Measurements from ENCODE around the gene RHOA. TPM values are rescaled to one million over a fixed set of nuclear protein-coding genes. Genes with fewer than 3 reads are reported as not detected.

Gene RHOA
- total and polyA plus RNA-seq, 2 experiments from 2014 or later, result 781 to 996 TPM

DNA sequence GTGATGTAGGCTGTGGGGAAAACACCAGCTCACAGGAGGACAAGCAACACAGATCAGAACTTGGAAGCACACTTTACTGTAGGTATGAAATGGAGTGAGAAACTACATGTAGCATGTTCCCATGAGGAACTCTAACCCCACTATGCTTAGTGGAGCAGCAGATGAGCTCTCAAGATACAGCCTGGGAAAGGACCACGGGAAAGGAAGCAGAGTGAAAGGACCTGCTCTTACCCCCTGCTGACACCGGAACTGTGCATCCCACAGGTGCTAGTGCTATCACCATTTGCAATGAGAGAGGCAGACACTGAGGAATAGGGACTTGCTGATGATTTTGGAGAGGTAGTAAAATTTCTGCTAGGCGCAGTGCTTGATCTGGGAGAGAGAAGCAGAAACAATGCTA is 100.5 kb downstream of the RHOA start:
- in situ Hi-C loops (cut with MboI), result no loop called here
- Histone ChIP-seq H3F3A (ENCODE audit: insufficient read depth) (no peaks in the 10 kb centered on the region), H4K20me1 (ENCODE audit: insufficient read depth) (no peaks in the 10 kb centered on the region), H3K4me3 (no peak overlapping the region), H3K27me3 (replicated peaks; ENCODE audit: insufficient read depth) (no peaks in the 10 kb centered on the region), H3K36me3 (ENCODE audit: low read depth) (peaks cover 37% of the 10 kb centered on the region), H3K9me2 (ENCODE audit: insufficient read depth) (no peaks in the 10 kb centered on the region), H3K79me2 (ENCODE audit: insufficient read depth) (peaks cover 24% of the 10 kb centered on the region; the same call in 1 of the 2 replicates), H2AFZ (no peak overlapping the region), H3K4me2 (ENCODE audit: unreplicated experiment) (no peak overlapping the region), H3K9ac (no peak overlapping the region), H3K4me1 (ENCODE audit: insufficient read depth) (peaks cover 8% of the 10 kb centered on the region), H3K9me3 (ENCODE audit: low read depth) (no peaks in the 10 kb centered on the region), H3K27ac (no peak overlapping the region)
- DNase-seq, result no peak
- no peak for TF ChIP-seq EZH2 (IDR thresholded peaks at IDR 0.05; ENCODE audit: insufficient read depth, poor library complexity, severe bottlenecking)
- no peak for TF ChIP-seq EZH2phosphoT487 (IDR thresholded peaks at IDR 0.05; ENCODE audit: insufficient read depth, low read depth)
- 84 to 91% methylated on average over 3 of the region's 3 CpGs for WGBS, 2 experiments (ENCODE audit: low coverage in 1 of 2, low lambda C conversion rate in 2 of 2, missing lambda C conversion rate in 2 of 2)

DNA sequence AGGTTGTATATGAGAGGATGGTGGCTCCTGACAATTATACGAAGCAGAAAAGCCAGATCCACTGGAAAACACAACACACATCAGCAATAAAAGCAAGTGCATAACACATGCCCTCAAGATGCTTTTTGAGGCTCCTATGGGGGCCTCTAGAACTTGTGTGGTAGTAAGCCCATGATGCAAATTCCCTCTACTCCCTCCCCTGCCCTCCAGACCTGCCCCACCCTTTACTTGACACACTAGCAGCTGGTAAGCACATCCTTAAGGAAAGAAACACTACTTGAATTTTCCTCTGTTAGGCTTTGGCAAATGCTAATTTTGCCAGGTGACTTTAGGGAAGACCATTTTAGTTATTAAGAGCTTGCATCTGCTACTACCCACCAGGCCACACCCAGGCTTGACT is 101.1 kb downstream of the RHOA start:
- TF ChIP-seq EZH2 (IDR thresholded peaks at IDR 0.05; ENCODE audit: insufficient read depth, poor library complexity, severe bottlenecking), result no peak
- no peak for TF ChIP-seq EZH2phosphoT487 (IDR thresholded peaks at IDR 0.05; ENCODE audit: insufficient read depth, low read depth)
- H2AFZ ChIP-seq, result no peak overlapping the region
- H3K36me3 ChIP-seq (ENCODE audit: low read depth), result peaks cover 40% of the 10 kb centered on the region
- H3F3A ChIP-seq (ENCODE audit: insufficient read depth), result no peaks in the 10 kb centered on the region
- peaks cover 8% of the 10 kb centered on the region for H3K4me1 ChIP-seq (ENCODE audit: insufficient read depth)
- no peaks in the 10 kb centered on the region for H3K27me3 ChIP-seq (replicated peaks; ENCODE audit: insufficient read depth)
- H3K27ac ChIP-seq, result no peak overlapping the region
- H4K20me1 ChIP-seq (ENCODE audit: insufficient read depth), result no peaks in the 10 kb centered on the region
- in situ Hi-C loops (cut with MboI), result no loop called here
- H3K79me2 ChIP-seq (ENCODE audit: insufficient read depth), result peaks cover 24% of the 10 kb centered on the region; the same call in 1 of the 2 replicates
- no peaks in the 10 kb centered on the region for H3K9me3 ChIP-seq (ENCODE audit: low read depth)
- 64 to 79% methylated on average over 1 of the region's 1 CpG for WGBS, 2 experiments (ENCODE audit: low coverage in 1 of 2, low lambda C conversion rate in 2 of 2, missing lambda C conversion rate in 2 of 2)
- DNase-seq, result no peak
- H3K9me2 ChIP-seq (ENCODE audit: insufficient read depth), result no peaks in the 10 kb centered on the region
- no peak overlapping the region for H3K4me3 ChIP-seq
- H3K9ac ChIP-seq, result no peak overlapping the region
- no peak overlapping the region for H3K4me2 ChIP-seq (ENCODE audit: unreplicated experiment)

Other genes with a start within 250 kb of the RHOA start
- 35.4 and 39.7 TPM in 2 replicates for gene CCDC71, start 245.6 kb downstream of the RHOA start, total RNA-seq (2014; rRNA removed; shearing (Covaris generic))
- 1.5 and 1.7 TPM in 2 replicates for gene CCDC71, start 245.6 kb downstream of the RHOA start, polyA plus RNA-seq (2016; fragmentation: Nextera tagmentation; extraction: Ambion mirVana)
- 19.5 and 22.5 TPM in 2 replicates for gene KLHDC8B, start 240.4 kb downstream of the RHOA start, total RNA-seq (2014; rRNA removed; shearing (Covaris generic))
- gene KLHDC8B, start 240.4 kb downstream of the RHOA start, polyA plus RNA-seq (2016; fragmentation: Nextera tagmentation; extraction: Ambion mirVana), result 13.5 and 15.4 TPM in 2 replicates
- 0.25 and 2.9 TPM in 2 replicates for gene C3orf62, start 134.7 kb downstream of the RHOA start, total RNA-seq (2014; rRNA removed; shearing (Covaris generic))
- gene C3orf62, start 134.7 kb downstream of the RHOA start, polyA plus RNA-seq (2016; fragmentation: Nextera tagmentation; extraction: Ambion mirVana), result 1.5 and 1.6 TPM in 2 replicates
- 11.2 and 17.6 TPM in 2 replicates for gene USP4, start 71.9 kb downstream of the RHOA start, total RNA-seq (2014; rRNA removed; shearing (Covaris generic))
- 47.6 and 50.9 TPM in 2 replicates for gene USP4, start 71.9 kb downstream of the RHOA start, polyA plus RNA-seq (2016; fragmentation: Nextera tagmentation; extraction: Ambion mirVana)
- gene GPX1, start 53.6 kb downstream of the RHOA start, total RNA-seq (2014; rRNA removed; shearing (Covaris generic)), result 201 and 229 TPM in 2 replicates
- 446 and 454 TPM in 2 replicates for gene GPX1, start 53.6 kb downstream of the RHOA start, polyA plus RNA-seq (2016; fragmentation: Nextera tagmentation; extraction: Ambion mirVana)
- 34.0 and 55.7 TPM in 2 replicates for gene TCTA, start 447 bp upstream of the RHOA start, total RNA-seq (2014; rRNA removed; shearing (Covaris generic))
- 52.2 and 55.0 TPM in 2 replicates for gene TCTA, start 447 bp upstream of the RHOA start, polyA plus RNA-seq (2016; fragmentation: Nextera tagmentation; extraction: Ambion mirVana)
- 1.6 and 5.8 TPM in 2 replicates for gene AMT, start 10.5 kb upstream of the RHOA start, total RNA-seq (2014; rRNA removed; shearing (Covaris generic))
- gene AMT, start 10.5 kb upstream of the RHOA start, polyA plus RNA-seq (2016; fragmentation: Nextera tagmentation; extraction: Ambion mirVana), result 1.5 and 1.7 TPM in 2 replicates
- 10.9 and 18.7 TPM in 2 replicates for gene NICN1, start 17.3 kb upstream of the RHOA start, total RNA-seq (2014; rRNA removed; shearing (Covaris generic))
- 10.5 and 12.5 TPM in 2 replicates for gene NICN1, start 17.3 kb upstream of the RHOA start, polyA plus RNA-seq (2016; fragmentation: Nextera tagmentation; extraction: Ambion mirVana)
- gene DAG1, start 58.3 kb upstream of the RHOA start, total RNA-seq (2014; rRNA removed; shearing (Covaris generic)), result 81.8 and 90.2 TPM in 2 replicates
- gene DAG1, start 58.3 kb upstream of the RHOA start, polyA plus RNA-seq (2016; fragmentation: Nextera tagmentation; extraction: Ambion mirVana), result 42.4 and 43.0 TPM in 2 replicates
- under 0.01 TPM in 2 replicates for gene BSN, start 142.5 kb upstream of the RHOA start, total RNA-seq (2014; rRNA removed; shearing (Covaris generic))
- gene BSN, start 142.5 kb upstream of the RHOA start, polyA plus RNA-seq (2016; fragmentation: Nextera tagmentation; extraction: Ambion mirVana), result 0.03 and 0.08 TPM in 2 replicates